Frontal cortex (tissue), 4 donors: ENCODE results near the gene PODXL. TPM values are rescaled to one million over a fixed set of nuclear protein-coding genes. Genes with fewer than 3 reads are reported as not detected.

Experiments used
- DNase-seq, 2 donors: peaks; one replicate each; pipeline ENCODE4 v3.0.0; 2012; ENCODE audit warnings: low spot score in 2 of 2
- FAIRE-seq: peaks from 2 replicates; lab custom pipeline; 2012; peaks lifted over from hg19 to GRCh38; lab: Jason Lieb, UNC
- total RNA-seq: library from RNA; depleted of rRNA; stranded (reverse); fragments of >200 nt; gene quantifications from one replicate; pipeline ENCODE4 v1.2.3, GENCODE V29; 2014
- donor health status: control.
- donor health status: control.
- donor health status: control.

The PODXL gene
- 9.4 TPM for total RNA-seq

DNA sequence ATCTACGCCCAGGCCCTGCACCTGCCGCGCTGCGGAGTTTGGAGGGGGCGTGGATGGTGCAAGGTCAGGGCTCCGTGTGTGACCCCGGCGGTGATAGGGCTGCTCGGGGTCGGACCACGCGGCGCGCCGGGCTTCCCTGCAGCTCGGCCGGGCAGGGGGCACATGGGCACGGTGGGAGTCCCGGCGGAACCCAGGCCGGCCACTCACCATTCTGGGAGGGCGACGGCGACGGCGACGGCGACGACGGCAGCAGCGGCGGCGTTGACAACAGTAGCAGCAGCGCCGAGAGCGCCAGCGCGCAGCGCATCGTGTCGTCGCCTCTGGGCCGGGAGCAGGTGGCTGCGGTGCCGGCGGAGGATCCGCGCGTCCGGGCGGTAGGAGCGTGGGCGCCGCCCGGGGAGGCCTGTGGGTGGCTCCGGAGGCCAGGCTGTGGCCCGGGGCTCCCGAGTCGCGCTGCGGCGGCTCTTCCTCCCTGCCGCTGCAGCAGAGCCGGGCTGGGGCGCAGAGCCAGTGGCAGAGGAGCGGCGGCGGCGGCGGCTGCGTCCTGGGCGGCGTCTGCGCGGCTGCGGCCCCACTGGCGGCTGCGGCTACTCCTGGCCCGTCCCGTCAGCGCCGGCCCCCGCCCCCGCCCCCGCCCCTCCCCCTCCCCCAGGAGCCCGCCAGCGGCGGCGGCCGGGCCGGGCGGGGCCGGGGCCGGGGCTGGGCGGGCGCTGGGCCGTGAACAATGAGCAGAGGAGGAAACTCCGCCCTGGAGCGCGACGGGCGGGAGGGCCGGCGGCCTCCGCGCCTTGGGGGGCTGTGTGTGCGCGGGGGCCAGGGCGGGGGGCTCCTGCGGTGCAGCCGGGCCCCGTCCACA is at the start of gene PODXL:
Gene PODXL (minus strand): TSS at position 576 of the 856 bp plus-strand sequence. CDS start 269 bp downstream, at position 307.
- DNase-seq (peak; percentile 92), FAIRE-seq (no peak)

DNA sequence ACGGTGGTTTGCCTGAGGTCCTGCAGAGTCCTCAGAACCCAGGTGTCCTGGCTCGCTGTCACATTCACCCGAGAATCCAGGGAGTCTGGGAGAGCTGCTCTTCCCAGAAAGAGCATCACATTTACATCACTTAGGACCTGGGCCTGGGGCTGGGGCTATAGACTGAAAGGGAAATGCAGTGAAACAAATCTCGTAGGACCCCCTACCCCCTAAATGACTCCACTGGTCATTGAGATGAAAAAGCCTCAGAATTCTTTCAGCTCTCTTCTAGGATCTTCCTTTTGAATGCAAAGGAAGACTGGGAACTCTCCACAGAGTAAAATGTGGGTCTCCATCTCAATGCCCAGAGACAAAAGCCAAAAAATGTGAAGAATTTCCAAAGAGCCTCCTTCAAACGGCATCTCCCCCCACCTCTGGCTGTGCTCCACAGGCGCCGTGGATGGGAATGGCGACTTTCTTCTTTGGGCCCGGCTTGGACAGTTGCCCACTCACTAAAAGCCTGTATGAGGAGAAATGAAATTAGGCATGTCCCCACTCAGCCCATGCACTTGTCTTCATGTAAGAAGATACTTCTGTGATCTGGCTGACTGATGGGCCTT is 49.0 kb upstream of the PODXL start:
- FAIRE-seq (no peak), DNase-seq (no peak)

DNA sequence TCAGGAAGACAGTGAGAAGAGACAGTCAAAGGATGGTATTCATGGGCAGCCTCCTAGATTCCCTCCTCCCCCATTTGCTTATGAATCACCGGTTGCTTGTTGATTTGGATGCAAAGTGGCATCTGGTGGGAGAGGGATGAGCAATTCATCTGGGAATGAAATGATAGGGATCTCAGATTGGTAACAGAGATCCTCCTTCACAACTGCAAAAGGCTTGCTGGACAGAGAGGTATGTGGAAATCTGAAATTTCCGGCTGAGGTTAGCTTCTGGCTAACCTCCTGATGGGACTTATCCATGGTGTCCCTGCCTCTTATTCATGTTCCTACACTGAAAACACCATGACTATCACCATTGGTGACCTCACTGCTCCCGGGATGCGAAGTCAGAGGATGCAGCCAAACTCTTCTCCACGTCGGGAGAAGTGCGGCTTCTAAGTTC is 48.4 kb upstream of the PODXL start:
- DNase-seq = no peak
- FAIRE-seq = no peak

DNA sequence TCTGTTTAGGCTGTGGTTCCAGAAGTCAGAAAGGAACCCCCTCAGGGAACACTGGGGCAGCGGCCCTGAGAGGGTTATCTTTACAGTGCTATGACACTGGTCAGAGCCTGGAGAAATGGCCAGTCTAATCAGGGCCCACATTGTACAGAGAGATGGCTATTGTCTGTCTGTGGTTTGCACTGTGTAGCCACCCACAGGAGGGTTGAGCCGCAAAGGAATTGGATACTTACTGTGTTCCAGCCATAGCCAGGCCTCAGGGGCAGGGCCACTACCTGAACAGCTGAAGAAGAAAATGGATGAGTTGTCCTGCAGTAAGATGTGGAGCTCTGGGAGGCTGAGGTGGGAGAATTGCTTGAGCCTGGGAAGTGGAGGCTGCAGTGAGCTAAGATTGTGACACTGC is 47.5 kb upstream of the PODXL start:
- no peak for DNase-seq
- FAIRE-seq = no peak

DNA sequence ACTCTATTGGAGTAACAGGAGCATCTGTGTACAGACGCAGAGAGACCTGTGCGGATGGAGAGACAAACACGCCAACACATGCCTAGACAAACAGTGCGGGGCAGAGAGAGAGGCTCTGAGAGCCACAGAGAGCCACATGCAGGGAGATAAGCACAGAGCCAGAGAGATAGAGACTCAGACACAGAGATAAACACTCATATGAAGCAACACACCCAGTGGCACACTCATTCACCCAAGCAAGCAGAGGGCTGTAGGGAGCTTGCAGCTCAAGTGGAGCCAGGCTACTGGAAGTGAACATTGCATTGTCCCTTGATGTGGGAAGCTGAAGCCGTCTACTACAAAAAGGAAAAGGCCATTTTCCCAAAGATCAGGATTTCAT is 46.6 kb upstream of the PODXL start:
- no peak for DNase-seq
- no peak for FAIRE-seq

DNA sequence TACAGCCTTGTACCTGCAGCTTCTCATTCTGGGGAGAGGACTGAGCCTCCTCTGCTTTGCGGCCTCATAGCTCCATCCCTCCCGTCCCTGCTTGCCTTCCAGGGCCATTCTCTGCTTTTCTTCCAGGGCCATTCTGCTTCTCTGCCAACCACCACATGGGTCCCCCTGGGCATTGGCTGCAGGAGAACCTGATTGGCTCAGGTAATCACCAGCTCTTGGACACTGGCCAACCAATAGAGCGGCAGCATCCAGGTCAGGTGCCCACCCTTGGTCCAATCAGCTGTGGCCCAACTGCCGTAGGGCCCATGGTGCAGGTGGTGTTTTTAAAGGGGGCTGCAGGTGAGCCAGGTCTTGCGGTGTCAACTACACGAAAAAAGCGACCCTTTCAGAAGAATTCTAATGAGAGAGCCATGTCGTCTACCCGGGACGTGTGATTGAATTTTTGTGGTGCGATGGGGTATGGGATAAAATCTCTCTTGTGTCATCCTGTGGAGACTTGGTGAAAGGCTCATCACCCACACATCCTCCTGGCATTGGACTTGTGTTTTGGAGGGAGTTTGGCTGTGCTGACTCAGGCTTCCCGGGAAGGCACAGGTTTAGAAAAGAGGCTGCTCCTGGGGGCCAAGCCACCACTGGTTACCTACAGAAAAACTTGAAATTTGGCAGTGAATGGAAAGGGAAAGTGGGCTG is 46.0 kb upstream of the PODXL start:
- DNase-seq = no peak
- no peak for FAIRE-seq

DNA sequence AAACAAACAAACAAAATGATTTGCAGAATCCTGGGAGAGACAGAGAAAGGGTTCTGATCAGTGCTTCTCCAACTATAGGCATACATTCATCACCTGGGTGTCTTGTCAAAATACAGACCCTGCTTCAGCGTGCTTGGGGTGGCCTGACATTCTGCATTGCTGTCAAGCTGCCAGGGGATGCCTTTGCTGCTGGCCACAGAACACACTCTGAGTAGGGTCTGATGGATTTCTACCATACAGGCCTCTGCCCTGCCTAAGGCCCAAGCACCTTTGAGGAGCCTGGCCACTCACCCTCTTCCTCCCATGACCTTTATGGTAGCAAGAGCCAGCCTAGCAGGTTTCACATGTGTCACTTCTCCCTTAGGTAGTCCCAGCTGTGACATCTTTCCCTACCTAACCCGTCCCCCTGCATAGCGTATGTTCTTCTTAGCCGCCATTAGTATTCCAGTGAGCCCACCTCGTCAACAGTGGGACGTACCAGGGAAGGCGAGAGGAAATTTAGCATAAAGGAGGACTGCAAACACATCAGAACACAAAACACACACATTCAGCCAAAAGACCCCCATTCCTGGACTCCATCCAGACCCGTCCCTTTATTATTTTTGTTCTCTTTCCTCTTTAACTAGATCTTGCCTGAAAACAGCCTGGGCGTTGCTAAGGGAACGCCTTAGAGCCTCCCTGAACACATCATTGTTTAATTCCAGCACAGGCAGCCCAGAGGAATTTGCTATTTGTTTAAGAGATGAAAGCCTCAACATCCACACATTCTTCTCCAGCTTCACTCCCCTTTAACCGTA is 43.9 kb upstream of the PODXL start:
- FAIRE-seq (no peak), DNase-seq (peak in 1 of 2 donors; percentile 42)

DNA sequence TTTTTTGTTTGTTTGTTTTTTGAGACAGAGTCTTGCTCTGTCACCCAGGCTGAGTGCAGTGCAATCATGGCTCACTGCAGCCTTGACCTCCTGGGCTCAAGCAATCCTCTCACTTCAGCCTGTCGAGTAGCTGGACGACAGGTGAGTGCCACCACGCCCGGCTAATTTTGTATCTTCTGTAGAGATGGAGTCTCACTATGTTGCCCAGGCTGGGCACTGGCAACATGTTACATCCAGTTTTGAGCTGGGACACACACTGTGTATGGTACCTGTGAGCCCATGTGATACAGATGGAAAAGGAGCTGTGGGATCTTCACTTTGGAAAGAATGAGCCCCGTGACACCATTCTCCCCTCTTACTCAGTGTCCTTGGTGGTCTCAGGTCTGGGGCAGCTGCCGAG is 40.4 kb upstream of the PODXL start:
- no peak for DNase-seq

DNA sequence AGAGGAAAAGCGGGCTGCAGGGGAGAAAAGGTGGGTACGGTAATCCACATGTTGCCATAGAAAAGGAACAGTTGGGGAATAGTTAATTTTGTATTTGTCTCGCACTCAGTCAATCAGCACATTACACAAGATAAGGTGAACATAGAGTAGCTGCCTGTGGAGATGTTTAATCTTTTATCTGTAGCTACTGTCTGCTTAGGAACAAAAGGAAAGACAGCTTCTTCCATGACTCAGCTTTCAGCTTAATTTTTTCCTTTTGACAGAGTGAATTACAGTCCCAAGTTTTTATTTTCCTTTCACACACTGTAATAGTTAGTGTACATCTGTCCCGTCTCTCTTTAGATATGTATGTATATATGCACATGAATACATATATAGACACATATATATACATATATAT is 39.3 kb upstream of the PODXL start:
- DNase-seq = no peak

More for the DNA sequence above, 40.4 kb upstream of the PODXL start:
- FAIRE-seq = no peak

DNA sequence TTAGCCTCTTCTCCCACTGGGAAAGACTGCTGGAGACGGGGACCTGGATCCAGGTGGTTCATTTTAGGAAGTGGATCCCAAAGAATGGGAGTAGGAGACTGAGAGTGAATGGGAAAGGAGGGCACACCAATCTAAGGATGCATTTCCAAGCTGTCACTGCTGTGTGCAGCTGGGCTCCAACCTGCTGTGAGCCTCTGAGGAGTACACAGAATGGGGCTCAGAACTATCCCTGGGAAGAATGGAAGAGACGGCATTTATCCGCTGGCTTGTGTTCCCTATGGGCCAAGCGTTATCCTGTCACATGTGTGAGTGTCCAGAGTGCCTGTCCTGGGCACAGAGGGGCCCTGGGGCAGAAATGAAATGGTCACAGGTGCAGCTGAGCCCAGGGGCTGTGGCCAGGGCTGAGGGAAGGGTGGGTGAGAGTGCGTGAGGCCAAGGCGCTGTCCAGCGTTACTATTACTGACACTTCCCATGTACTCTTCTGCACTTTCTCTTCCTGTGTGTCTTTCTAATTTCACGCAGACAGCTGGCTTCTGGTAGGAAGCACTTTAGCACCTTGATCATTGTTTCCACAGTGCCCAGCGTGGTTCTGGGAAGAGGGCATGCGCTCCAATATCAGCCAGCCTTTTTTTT is 35.4 kb upstream of the PODXL start:
- DNase-seq (no peak), FAIRE-seq (no peak)

More for the DNA sequence above, 39.3 kb upstream of the PODXL start:
- no peak for FAIRE-seq

DNA sequence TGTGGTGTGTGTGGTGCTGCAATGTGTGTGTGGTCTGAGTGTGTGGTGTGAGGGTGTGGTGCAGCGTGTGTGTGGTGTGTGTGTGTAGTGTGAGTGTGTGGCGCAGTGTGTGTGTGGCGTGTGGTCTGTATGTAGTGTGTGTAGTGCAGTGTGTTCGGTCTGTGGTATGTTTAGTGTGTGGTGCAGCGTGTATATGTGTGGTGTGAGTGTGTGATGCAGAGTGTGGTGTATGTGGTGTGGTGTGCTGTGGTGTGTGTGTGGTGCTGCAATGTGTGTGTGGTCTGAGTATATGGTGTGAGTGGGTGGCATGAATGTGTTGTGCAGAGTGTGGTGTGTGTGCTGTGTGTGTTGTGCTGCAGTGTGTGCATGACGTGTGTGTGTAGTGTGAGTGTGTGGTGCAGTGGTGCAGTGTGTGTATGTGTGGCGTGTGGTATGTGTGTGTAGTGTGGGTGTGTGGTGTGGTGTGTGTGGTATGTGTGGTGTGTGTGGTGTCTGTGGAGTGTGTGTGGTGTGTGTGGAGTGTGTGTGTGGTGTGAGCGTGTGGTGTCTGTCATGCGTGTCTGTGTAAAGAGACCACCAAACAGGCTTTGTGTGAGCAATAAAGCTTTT is 31.0 kb upstream of the PODXL start:
- no peak for DNase-seq
- FAIRE-seq = no peak

DNA sequence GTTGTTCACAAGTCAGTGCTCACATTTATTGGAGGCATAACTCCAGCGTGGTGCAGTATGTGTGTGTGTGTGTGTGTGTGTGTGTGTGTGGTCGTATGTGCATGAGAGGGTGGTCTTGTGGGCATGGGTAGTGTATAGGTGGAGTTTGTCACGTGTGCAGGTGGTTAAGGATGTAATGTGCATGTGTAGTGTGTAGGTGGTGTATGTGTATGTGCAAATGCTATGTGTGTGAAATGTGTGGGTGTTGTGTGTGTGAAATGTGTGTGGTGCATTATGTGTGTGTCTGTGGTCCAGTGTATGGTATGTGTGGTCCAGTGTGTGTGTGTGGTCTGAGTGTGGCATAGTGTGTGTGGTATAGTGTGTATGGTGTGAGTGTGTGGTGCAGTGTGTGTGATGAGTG is 30.3 kb upstream of the PODXL start:
- FAIRE-seq = no peak
- no peak for DNase-seq

DNA sequence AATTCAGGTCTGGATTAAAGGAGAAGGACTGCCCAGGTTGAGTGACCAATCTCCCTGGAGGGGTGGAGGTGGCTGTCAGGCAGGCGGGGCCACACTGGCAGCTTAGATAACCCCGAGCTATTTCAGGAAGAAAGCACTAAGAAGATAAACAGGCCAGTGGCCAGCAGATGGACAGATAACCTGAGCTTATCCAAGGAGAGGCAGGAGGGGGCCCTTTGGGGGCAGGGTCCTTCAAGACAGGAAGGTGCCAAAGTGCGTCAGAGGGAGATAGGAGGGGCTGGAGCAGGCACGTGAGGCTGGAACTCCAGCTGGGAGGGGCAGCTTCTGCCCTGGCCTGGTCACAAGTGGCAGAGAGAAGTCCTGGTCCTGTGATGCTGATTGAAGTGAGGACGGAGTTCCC is 29.8 kb upstream of the PODXL start:
- FAIRE-seq = no peak
- DNase-seq = no peak

DNA sequence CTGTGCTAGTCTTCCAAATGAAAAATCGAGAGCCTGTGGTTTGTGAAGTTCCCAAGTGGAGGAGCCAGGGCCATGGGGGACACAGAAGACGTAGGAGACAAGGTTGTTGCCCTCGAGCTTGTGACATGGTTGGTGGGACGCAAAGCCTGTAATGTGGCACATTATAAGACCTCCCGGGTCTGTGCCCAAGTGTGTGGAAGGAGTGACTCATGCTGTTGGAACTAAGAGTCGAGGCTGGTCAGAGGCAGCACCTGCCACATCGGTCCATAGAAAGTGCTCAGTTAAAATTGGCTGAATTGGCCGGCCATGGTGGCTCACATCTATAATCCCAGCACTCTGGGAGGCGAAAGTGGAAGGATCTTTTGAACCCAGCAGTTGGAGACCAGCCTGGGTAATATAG is 27.0 kb upstream of the PODXL start:
- FAIRE-seq (no peak), DNase-seq (no peak)

DNA sequence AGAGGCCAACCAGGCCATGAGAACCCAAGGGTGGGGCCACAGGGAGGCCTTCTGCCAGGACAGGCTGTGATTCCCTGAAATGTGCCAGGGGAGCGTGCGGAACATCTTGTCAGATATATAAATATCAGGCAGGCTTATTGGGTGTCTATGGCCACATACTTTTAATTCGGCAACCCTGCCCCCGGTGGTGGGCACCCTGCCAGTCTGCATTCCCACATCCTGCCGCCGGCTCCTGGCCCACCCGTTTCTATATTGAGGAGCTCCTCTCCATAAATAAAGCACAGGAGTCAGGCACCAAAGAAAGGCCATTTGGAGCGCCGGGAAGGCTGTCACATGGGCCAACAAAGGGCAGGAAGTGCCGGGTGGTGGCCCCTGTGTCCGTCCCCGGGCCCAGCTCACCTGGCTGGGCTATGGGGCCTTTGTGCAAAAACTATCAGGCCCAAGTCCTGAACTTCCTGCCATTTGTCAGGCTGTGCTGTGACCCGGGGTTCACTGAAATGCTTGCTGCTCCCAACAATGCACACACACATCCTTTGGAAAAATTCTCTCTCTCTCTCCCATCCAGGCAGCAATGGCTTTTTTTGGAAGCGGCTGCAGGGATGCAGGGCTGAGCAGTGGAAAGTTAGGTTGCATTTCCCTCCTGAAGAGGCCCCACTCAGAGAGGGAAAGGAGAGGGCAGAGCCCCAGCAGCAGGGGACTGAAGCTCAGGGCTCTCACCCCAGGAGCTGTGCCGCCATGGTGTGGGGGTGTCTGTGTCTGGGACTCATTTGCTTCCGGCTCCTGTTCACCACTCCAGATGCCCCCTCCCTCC is 25.0 kb upstream of the PODXL start:
- no peak for FAIRE-seq

DNA sequence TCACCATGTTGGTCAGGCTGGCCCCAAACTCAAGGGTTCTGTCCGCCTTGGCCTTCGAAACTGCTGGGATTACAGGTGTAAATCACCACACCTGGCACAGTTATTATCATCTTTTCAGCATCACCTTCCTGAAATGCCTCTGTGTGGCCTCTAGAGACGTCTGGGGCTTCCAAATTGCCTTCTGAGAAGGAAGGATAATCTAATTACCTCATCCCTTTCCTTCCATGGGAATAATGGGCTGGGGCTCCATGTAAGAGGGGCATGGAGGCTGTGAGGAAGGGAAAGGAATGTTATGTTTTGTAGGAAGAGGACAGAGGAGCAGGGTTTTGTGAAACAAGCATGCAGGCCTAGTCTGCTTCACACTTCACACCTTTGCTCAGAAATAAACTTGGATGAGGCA is 22.2 kb upstream of the PODXL start:
- FAIRE-seq = no peak
- no peak for DNase-seq

More for the DNA sequence above, 25.0 kb upstream of the PODXL start:
- no peak for DNase-seq

DNA sequence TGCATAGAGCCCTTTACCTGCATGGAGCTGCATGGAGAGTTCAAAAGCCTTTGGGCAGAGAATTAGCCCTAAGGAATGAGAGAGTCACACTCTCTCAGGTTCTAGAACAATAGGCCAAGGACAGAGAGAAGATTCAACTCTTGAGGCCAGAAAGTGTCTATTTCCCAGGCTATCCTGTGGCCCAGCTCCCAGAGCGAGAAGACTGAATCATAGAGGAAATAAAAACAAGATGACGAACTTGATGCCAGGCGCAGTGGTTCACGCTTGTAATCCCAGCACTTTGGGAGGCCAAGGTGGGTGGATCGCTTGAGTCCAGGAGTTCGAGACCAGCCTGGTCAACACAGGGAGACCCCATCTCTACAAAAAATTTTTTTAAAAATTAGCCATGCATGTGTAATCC is 18.3 kb upstream of the PODXL start:
- FAIRE-seq = no peak

DNA sequence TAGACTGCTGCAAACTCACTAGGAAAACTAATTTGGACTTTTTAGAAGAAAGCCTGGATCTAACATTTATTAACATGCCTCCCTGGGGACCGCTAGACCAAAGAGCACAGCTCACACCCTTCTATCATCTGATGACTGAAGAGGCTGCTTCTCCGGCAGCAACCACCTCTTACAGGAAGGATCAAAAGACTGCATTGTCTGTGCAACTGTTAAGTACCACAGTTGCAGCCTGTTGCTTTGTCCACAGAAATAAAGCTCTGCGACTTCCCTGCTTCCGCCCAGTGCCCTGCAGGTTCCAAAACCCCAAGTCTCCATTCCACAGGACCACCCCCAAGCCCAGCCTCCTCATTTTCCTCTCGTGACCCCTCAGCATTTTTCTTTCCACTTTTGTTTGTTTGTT is 14.0 kb upstream of the PODXL start:
- DNase-seq = no peak
- no peak for FAIRE-seq

More for the DNA sequence above, 18.3 kb upstream of the PODXL start:
- no peak for DNase-seq
